CD4-positive, alpha-beta memory T cell (primary cell): ENCODE data around the gene AP2A2. TPM values are rescaled to one million over a fixed set of nuclear protein-coding genes. Genes with fewer than 3 reads are reported as not detected.
A peak's percentile ranks its signal among the peaks of the same experiment; 100 is the strongest.

Experiments
- CTCF ChIA-PET: fragments of 350-600 bp; sonication (Branson Sonifier 250); formaldehyde crosslinking; loops from one replicate; lab custom pipeline; 2021; ENCODE audit warnings: inconsistent platforms; ENCODE audit not compliant: partially characterized antibody; lab: Charles Lee
- POLR2A ChIA-PET: fragments of 350-600 bp; sonication (Branson Sonifier 250); formaldehyde crosslinking; loops from one replicate; lab custom pipeline; 2021; ENCODE audit not compliant: partially characterized antibody; lab: Charles Lee
- DNase-seq, 5 donors: peaks; one replicate each; pipeline versions ENCODE4 v3.0.0 to v3.0.0-alpha.2; 2020 to 2022; ENCODE audit warnings: mixed read lengths in 1 of 5
- H3K27ac ChIP-seq: one replicate; pipeline ENCODE4 v1.7.0; 2013; ENCODE audit warnings: low read depth, low read length
- H3K27me3 ChIP-seq: 2 replicates; pipeline ENCODE4 v1.7.0; 2013; ENCODE audit warnings: mild to moderate bottlenecking, low read length, moderate library complexity; ENCODE audit not compliant: insufficient read depth
- H3K36me3 ChIP-seq: 2 replicates; pipeline ENCODE4 v1.7.0; 2013; ENCODE audit warnings: mild to moderate bottlenecking, low read length, moderate library complexity; ENCODE audit not compliant: insufficient read depth
- H3K4me1 ChIP-seq: 2 replicates; pipeline ENCODE4 v1.7.0; 2013; ENCODE audit warnings: mild to moderate bottlenecking, low read length, moderate library complexity; ENCODE audit not compliant: insufficient read depth
- H3K4me3 ChIP-seq, 2 donors: one replicate each; pipeline ENCODE4 v1.7.0; 2013; ENCODE audit warnings: low read length in 2 of 2, mild to moderate bottlenecking in 1 of 2
- H3K9me3 ChIP-seq, 2 donors: one replicate each; pipeline ENCODE4 v1.7.0; 2013; ENCODE audit warnings: low read length in 2 of 2, control low read depth in 1 of 2; ENCODE audit not compliant: control insufficient read depth in 1 of 2
- H3K27ac Mint-ChIP-seq, 7 donors: one replicate each; pipeline ENCODE4 v1.8.0; 2020 to 2021; ENCODE audit warnings: mixed read lengths in 7 of 7, mild to moderate bottlenecking in 6 of 7, inconsistent platforms in 3 of 7, moderate library complexity in 3 of 7
- H3K27me3 Mint-ChIP-seq, 2 donors: one replicate each; pipeline ENCODE4 v1.8.0; 2020 to 2021; ENCODE audit warnings: mixed read lengths in 2 of 2
- H3K36me3 Mint-ChIP-seq, 2 donors: one replicate each; pipeline ENCODE4 v1.8.0; 2020 to 2021; ENCODE audit warnings: mixed read lengths in 2 of 2, inconsistent platforms in 1 of 2, mild to moderate bottlenecking in 1 of 2
- H3K4me1 Mint-ChIP-seq, 4 donors: one replicate each; pipeline ENCODE4 v1.8.0; 2020 to 2021; ENCODE audit warnings: mixed read lengths in 4 of 4, mild to moderate bottlenecking in 1 of 4
- H3K4me3 Mint-ChIP-seq, 8 donors: one replicate each; pipeline ENCODE4 v1.8.0; 2020 to 2021; ENCODE audit warnings: mixed read lengths in 8 of 8, mild to moderate bottlenecking in 7 of 8, moderate library complexity in 6 of 8, inconsistent platforms in 3 of 8
- H3K9me3 Mint-ChIP-seq, 8 donors: one replicate each; pipeline ENCODE4 v1.8.0; 2020 to 2021; ENCODE audit warnings: mixed read lengths in 8 of 8, mild to moderate bottlenecking in 5 of 8, inconsistent platforms in 3 of 8, moderate library complexity in 1 of 8
- intact Hi-C: fragments of 100-400 bp; cut with micrococcal nuclease; formaldehyde crosslinking; loops from one replicate; pipeline ENCODE4 v1.15.1; 2023
- polyA plus RNA-seq, 2 donors: library from polyadenylated mRNA; unstranded; fragments of 300-500 nt; fragmentation: Illumina TruSeq; gene quantifications; one replicate each; pipeline ENCODE4 v1.2.3, GENCODE V29; 2021
- total RNA-seq, 2 experiments: library from RNA; stranded (reverse); gene quantifications; one replicate each; pipeline ENCODE4 v1.2.3, GENCODE V29; 2021

Gene AP2A2
- total and polyA plus RNA-seq, 4 experiments from 2014 or later: 5.1 to 87.4 (median 47.9) TPM

DNA sequence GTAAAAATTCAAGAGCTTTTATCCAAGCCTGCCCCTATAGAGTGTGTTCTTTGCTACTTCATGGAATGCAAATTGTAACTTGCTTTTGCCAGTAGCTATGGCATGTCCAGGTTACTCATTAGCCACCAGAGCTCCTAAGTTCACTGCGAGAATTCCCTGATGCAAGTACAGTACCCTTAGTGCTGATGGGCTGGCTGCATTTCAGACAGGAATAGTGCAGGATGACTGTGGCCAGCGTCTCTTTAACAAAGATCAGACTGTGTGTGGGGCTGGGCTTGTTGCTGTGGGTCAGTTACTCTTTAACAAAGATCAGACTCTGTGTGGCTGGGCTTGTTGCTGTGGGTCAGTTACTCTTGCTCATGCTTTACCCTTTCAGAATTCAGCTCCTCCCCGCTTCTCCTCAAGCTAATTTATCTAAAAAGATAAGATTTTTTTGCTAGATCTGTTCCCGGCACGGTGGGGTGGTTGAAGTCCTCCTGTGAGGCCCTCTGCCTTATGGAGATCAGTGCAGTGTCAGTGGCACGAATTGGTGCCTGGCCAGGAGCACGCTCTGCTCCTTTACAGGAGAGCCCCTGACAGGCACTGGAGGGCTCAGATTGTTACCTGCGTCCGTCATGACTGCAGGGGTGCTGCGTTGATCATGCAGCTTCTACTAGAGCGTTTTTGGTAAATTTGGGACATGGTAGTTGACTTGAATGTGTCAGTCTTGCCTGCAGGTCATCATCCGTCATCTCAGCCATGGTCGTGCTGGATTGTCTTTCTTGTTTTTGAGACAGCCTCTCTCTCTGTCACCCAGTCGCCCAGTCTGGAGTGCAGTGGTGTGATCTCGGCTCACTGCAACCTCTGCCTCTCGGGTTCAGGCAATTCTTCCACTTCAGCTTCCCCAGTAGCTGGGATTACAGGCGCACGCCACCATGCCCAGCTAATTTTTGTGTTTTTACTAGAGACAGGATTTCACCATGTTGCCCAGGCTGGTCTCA, 27.0 kb downstream of the AP2A2 start:
- DNase-seq: no peak
- peaks cover 0 to 14% (median 5%) of the 10 kb centered on the region in 8 donors for H3K9me3 Mint-ChIP-seq
- ChIA-PET CTCF (no interaction called here), POLR2A (no interaction called here)
- H3K9me3 ChIP-seq: no peaks in the 10 kb centered on the region
- no peaks in the 10 kb centered on the region for H3K4me1 ChIP-seq
- H3K4me3 ChIP-seq: no peak overlapping the region
- H3K27ac Mint-ChIP-seq: peak overlapping the region in 5 of 7 donors; percentile 10 to 69 (median 48)
- intact Hi-C loops: no loop called here
- H3K27me3 ChIP-seq: no peaks in the 10 kb centered on the region
- H3K36me3 ChIP-seq: peaks cover 4% of the 10 kb centered on the region
- H3K4me3 Mint-ChIP-seq: no peak overlapping the region
- no peaks in the 10 kb centered on the region for H3K27me3 Mint-ChIP-seq
- H3K4me1 Mint-ChIP-seq: peaks cover 18 to 40% (median 21%) of the 10 kb centered on the region in 4 donors
- peaks cover 15 to 34% of the 10 kb centered on the region in 2 donors for H3K36me3 Mint-ChIP-seq
- H3K27ac ChIP-seq: no peak overlapping the region

DNA sequence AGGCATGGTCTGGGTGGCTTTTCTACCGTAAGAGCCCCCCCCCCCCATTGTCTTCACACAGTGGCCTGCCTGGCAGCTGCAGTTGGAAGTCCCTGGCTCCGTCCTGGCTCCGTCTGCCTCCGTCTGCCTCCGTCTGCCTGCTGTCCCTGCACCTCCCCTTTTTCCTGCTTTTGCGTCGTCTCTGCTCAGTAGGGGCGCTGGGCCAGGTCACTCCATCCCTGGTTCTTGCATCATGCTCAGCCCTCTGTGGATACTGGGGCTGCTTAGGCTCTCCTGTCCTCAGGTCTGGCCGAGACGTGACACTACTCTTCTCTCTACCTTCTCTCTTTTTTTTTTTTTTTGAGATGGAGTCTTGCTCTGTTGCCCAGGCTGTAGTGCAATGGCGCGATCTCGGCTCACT, 27.8 kb downstream of the AP2A2 start:
- Mint-ChIP-seq H3K4me1 (peaks cover 16 to 46% (median 22%) of the 10 kb centered on the region in 4 donors), H3K27ac (peak overlapping the region in 1 of 7 donors; percentile 18), H3K9me3 (peaks cover 0 to 9% (median 3%) of the 10 kb centered on the region in 8 donors), H3K36me3 (peaks cover 15 to 35% of the 10 kb centered on the region in 2 donors), H3K4me3 (no peak overlapping the region), H3K27me3 (no peaks in the 10 kb centered on the region)
- H3K9me3 ChIP-seq: no peaks in the 10 kb centered on the region
- ChIA-PET POLR2A (no interaction called here), CTCF (no interaction called here)
- no peak overlapping the region for H3K4me3 ChIP-seq
- H3K36me3 ChIP-seq: peaks cover 4% of the 10 kb centered on the region
- DNase-seq: no peak
- no peaks in the 10 kb centered on the region for H3K27me3 ChIP-seq
- intact Hi-C loops: no loop called here
- no peak overlapping the region for H3K27ac ChIP-seq
- no peaks in the 10 kb centered on the region for H3K4me1 ChIP-seq

DNA sequence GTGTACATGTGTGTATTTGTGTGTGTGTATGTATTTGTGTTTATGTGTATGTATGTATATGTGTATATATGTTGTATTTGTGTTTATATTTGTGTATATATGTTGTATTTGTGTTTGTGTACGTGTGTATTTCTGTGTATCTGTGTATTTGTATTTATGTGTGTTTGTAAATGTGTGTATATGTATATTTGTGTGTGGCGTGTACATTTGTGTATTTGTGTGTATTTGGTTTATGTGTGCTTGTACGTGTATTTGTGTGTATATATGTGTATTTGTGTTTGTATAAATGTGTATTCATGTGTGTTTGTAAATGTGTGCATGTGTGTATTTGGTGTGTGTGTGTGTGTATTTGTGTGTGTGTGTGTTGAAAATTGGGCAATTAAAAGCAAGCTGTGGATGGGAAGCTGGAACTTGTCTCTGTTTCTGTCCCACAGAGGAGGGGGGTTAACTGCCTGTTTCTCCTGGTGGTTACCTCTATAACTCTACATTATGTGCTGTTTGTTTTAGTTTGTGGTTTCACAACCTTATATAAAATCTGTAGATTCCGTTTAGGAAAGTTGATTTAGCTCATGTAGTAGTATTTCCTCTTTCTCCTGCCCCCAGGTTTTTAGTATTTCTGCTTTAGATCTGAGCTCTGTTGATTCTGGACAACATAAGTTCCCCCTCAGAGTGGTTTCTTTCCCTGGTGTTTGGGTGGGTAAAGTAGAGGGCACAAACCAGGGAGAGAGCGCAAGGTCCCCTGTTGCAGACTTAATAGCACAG, 28.9 kb downstream of the AP2A2 start:
- H3K4me3 ChIP-seq: no peak overlapping the region
- peaks cover 0 to 4% (median 0%) of the 10 kb centered on the region in 8 donors for H3K9me3 Mint-ChIP-seq
- H3K4me1 ChIP-seq: no peaks in the 10 kb centered on the region
- ChIA-PET CTCF (no interaction called here), POLR2A (no interaction called here)
- no peaks in the 10 kb centered on the region for H3K27me3 Mint-ChIP-seq
- no peak overlapping the region for H3K27ac ChIP-seq
- peak overlapping the region in 1 of 8 donors; percentile 6 for H3K4me3 Mint-ChIP-seq
- peaks cover 14 to 39% of the 10 kb centered on the region in 2 donors for H3K36me3 Mint-ChIP-seq
- intact Hi-C loops: no loop called here
- DNase-seq: no peak
- H3K36me3 ChIP-seq: peaks cover 6% of the 10 kb centered on the region
- no peaks in the 10 kb centered on the region for H3K27me3 ChIP-seq
- H3K27ac Mint-ChIP-seq: peak overlapping the region in 5 of 7 donors; percentile 24 to 78 (median 57)
- no peaks in the 10 kb centered on the region for H3K9me3 ChIP-seq
- peaks cover 16 to 46% (median 24%) of the 10 kb centered on the region in 4 donors for H3K4me1 Mint-ChIP-seq

GRCh38 chr11:955154-956063, 29.7 kb downstream of the AP2A2 start:
- intact Hi-C loops: no loop called here
- H3K4me1 Mint-ChIP-seq: peaks cover 16 to 40% (median 22%) of the 10 kb centered on the region in 4 donors
- H3K27ac ChIP-seq: no peak overlapping the region
- no peaks in the 10 kb centered on the region for H3K27me3 ChIP-seq
- no peak for DNase-seq
- no peaks in the 10 kb centered on the region for H3K9me3 ChIP-seq
- no peaks in the 10 kb centered on the region for H3K9me3 Mint-ChIP-seq
- ChIA-PET POLR2A (no interaction called here), CTCF (no interaction called here)
- H3K36me3 Mint-ChIP-seq: peaks cover 8 to 37% of the 10 kb centered on the region in 2 donors
- H3K4me1 ChIP-seq: no peaks in the 10 kb centered on the region
- no peak overlapping the region for H3K4me3 ChIP-seq
- peak overlapping the region in 3 of 7 donors; percentile 18 to 74 (median 54) for H3K27ac Mint-ChIP-seq
- H3K27me3 Mint-ChIP-seq: no peaks in the 10 kb centered on the region
- H3K36me3 ChIP-seq: peaks cover 10% of the 10 kb centered on the region
- H3K4me3 Mint-ChIP-seq: no peak overlapping the region

- peaks cover 13 to 39% of the 10 kb centered on the region in 2 donors for H3K36me3 Mint-ChIP-seq
- ChIA-PET POLR2A (no interaction called here), CTCF (no interaction called here)
- intact Hi-C loops: no loop called here
- H3K4me3 Mint-ChIP-seq: no peak overlapping the region
- peak overlapping the region in 4 of 7 donors; percentile 18 to 70 (median 38) for H3K27ac Mint-ChIP-seq
- Histone ChIP-seq H3K9me3 (no peaks in the 10 kb centered on the region), H3K27me3 (no peaks in the 10 kb centered on the region), H3K27ac (no peak overlapping the region), H3K4me1 (no peaks in the 10 kb centered on the region), H3K36me3 (peaks cover 14% of the 10 kb centered on the region), H3K4me3 (no peak overlapping the region)
- no peak for DNase-seq
- H3K4me1 Mint-ChIP-seq: peaks cover 14 to 36% (median 20%) of the 10 kb centered on the region in 4 donors
- H3K27me3 Mint-ChIP-seq: no peaks in the 10 kb centered on the region
- H3K9me3 Mint-ChIP-seq: no peaks in the 10 kb centered on the region
These were observed 31.7 kb downstream of the AP2A2 start for GRCh38 chr11:957212-957920.

DNA sequence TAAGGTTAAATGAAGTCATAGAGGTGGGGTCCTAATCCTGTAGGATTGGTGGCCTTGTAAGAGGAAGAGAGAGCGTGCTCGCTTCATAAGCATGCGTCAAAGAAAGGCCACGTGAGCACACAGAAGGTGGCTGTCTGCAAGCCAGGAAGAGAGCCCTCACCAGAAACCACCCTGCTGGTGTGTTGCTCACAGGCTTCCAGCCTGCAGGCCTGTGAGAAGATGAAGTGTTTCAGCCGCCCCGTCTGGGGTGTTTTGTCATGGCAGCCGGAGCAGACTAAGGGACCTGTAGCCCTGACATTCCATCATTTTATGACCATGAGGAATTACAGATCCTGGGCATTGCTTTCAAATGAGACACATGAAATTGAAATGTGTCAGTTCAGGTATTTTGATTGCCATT, 32.4 kb downstream of the AP2A2 start:
- no peaks in the 10 kb centered on the region for H3K27me3 ChIP-seq
- Mint-ChIP-seq H3K36me3 (peaks cover 13 to 41% of the 10 kb centered on the region in 2 donors), H3K4me1 (peaks cover 14 to 30% (median 18%) of the 10 kb centered on the region in 4 donors), H3K27me3 (no peaks in the 10 kb centered on the region), H3K27ac (peak overlapping the region in 3 of 7 donors; percentile 25 to 70 (median 50)), H3K9me3 (no peaks in the 10 kb centered on the region), H3K4me3 (no peak overlapping the region)
- intact Hi-C loops: no loop called here
- CTCF ChIA-PET: no interaction called here
- DNase-seq: no peak
- H3K9me3 ChIP-seq: no peaks in the 10 kb centered on the region
- H3K36me3 ChIP-seq: peaks cover 14% of the 10 kb centered on the region
- H3K4me3 ChIP-seq: no peak overlapping the region
- POLR2A ChIA-PET: no interaction called here
- no peak overlapping the region for H3K27ac ChIP-seq
- no peaks in the 10 kb centered on the region for H3K4me1 ChIP-seq
